ENCODE data around the gene SLC25A42.

Gene SLC25A42

DNA sequence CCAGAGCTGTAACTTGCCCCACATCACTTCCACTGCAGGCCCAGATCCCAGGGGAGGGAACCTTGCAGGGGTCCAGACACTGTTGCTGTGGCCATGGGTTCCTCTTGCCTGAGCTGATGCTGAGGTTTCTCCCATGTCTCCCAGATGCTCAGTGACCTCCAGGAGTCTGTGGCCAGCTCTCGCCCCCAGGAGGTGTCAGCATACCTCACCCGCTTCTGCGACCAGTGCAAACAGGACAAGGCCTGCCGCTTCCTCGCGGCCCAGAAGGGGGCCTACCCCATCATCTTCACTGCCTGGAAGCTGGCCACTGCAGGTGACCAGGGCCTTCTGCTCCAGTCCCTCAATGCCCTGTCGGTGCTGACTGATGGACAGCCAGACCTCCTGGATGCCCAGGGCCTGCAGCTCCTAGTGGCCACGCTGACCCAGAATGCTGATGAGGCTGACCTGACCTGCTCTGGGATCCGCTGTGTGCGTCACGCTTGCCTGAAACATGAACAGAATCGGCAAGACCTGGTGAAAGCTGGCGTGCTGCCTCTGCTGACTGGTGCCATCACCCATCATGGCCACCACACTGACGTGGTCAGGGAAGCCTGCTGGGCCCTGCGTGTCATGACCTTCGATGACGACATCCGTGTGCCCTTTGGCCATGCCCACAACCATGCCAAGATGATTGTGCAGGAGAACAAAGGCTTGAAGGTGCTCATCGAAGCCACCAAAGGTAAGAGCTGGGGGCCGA lies 12.1 kb upstream of the SLC25A42 start:
- DNase-seq, result no peak

DNA sequence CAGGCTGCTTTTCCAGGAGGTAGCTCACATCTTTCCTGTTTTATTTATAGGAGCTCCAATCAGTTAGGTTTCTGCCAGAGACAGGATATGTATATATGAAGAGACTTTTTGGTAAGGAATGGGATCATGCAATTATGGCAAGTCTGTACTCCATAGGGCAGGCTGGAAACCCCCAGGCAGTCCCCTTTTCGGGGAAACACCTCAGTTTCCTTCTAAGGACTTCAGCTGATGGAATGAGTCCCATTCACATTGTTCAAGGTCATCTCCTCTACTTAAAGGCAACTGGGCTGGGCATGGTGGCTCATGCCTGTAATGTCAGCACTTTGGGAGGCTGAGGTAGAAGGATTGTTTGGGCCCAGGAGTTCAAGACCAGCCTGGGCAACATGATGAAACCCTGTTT lies 10.9 kb upstream of the SLC25A42 start:
- no peak for DNase-seq

DNA sequence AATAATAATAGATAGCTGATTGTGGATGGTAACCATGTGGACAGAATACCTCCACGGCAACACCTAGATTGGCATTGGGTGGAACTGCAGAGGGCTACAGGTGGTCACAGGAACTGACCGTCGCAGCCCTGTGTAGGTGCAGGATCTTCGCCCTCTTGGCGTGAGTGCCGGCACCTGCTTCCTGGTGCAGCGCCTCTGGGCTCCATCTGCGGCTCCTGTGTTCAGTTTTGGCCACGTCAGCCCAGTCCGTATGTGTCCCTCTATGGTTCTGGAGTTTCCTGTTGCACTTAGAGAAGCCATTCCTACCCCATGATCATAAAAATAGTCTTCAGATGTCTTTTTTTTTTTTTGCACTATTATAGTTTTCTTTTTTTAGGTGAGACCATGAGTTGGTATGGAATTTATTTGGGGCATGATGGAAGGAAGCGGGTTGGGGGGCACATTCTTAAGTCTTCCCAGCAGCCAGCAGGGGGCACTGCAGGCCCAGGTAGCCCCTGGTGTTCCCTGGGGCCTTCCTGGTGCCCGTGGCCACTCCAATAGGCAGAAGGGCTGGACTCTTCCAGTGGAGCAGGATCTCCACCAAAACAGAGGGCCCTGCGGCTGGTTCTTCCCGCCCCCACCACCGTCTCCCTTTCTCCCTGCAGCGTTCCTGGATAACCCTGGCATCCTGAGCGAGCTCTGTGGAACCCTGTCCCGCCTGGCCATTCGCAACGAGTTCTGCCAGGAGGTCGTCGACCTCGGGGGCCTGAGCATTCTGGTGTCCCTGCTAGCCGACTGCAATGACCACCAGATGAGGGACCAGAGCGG lies 10.1 kb upstream of the SLC25A42 start:
- DNase-seq, result peak; percentile 84

DNA sequence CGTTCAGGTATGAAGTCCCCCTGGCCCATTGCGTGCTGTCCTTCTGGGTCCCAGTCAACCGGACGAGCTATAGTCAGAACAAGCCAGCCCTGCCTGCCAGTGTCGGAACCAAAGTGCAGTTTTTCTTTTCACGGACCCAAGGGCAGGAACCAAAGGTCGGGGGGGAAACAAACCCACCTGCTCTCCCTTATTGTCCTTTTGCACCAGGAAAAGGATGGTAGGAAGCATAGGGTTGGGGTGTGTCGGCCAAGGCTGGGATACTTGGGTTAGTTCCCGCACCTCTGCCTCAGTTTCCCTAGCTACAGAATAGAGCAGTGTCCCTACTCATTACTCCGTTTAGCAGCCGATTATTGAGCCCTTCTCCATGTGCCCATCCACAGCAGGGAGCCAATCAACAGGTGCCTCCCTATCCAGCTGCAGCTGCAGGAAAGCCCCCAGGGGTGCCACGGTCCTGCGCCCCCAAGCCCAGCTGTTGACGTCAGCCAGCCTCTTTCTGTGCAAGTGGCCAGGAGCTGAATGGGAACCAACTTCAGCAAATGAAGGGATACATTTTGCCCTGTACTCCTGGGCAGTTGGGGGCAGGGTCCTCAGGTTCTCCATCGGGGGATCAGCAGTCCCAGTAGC lies 9.4 kb upstream of the SLC25A42 start:
- DNase-seq, result no peak

DNA sequence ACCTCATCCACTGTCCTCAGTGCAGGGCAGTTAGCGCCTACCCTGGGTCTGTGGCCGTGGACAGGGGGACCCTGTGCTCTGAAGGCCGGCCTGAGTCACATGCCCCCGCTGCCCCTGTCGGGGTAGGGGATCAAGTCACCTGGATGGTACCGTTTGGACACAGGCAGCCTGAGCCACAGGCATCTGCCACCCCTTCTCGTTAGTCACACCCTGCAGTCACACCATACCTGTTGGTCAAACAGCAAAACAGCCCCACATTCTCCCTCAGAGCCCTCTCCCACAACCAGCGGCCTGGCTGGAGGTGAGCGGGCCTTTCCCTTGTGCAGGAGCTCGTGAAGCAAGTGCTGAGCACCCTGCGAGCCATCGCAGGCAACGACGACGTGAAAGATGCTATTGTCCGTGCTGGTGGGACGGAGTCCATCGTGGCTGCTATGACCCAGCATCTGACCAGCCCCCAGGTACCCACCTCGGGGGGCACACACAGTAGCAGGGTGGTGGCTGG lies 8.8 kb upstream of the SLC25A42 start:
- DNase-seq, result no peak

DNA sequence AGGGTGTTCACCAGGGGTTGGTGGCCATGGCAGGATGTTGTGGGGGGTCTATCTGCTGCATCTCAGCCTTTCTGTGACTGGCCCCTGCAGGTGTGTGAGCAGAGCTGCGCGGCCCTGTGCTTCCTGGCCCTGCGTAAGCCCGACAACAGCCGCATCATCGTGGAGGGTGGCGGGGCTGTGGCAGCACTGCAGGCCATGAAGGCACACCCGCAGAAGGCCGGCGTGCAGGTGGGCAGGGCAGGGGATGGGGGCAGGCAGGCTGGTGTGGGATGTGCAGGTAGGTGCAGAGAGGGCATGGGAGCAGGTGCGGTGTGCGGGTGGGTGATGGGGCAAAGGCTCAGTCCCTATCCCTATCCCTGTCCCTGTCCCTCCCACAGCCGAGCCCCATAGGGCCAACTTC lies 8.1 kb upstream of the SLC25A42 start:
- no peak for DNase-seq

DNA sequence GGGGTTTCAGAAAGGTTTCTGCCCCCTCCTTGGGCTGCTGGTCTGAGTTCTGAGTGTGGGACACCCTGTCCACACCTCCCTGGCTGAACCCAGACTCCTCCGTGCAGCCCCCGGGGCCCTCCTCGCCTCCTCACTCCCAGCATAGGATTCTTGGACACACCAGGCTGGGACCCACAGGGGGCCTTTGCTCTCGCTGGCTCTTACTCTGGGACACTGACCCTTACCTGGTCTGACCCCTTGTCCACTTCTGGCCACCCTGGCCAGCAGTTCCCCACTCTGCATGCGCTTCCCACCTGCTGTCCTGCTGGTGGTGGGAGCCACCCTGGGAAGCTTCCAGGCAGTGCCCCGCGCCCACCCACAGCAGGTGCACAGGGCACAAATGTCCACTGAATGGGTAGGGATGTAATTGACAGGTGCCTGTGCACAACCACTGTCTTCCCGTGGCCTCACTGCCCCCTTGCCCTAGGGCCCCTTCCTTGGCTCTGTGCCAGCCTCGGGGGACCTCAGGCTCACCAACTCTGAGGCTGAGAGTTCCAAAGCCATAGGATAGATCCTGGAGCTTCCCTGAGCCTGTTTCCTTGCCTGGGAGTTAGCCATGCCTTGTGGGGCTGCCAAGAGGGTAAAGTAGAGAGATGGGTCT lies 7.0 kb upstream of the SLC25A42 start:
- DNase-seq, result no peak

GRCh38 chr19:19057317-19057716 lies 6.5 kb upstream of the SLC25A42 start:
- no peak for DNase-seq

DNA sequence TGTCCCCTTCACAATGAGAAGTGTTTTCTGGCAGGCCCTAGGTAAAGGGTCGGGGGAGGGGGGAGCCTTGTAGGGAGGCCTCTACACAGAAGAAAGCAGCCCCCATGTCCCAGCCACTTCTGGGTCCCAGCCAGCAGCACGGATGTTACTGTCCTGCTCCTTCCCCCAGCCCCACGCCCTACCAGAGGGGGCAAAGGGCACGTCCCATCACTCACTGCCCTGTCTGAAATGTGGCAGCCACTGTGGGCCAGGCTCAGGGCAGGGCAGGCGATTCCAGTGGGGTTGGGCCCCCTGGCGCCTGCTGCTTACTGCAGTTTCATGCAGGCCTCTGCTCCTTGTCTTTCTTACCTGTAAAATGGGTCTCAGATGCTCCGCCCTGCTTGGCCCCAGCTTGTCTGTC lies 6.1 kb upstream of the SLC25A42 start:
- no peak for DNase-seq

DNA sequence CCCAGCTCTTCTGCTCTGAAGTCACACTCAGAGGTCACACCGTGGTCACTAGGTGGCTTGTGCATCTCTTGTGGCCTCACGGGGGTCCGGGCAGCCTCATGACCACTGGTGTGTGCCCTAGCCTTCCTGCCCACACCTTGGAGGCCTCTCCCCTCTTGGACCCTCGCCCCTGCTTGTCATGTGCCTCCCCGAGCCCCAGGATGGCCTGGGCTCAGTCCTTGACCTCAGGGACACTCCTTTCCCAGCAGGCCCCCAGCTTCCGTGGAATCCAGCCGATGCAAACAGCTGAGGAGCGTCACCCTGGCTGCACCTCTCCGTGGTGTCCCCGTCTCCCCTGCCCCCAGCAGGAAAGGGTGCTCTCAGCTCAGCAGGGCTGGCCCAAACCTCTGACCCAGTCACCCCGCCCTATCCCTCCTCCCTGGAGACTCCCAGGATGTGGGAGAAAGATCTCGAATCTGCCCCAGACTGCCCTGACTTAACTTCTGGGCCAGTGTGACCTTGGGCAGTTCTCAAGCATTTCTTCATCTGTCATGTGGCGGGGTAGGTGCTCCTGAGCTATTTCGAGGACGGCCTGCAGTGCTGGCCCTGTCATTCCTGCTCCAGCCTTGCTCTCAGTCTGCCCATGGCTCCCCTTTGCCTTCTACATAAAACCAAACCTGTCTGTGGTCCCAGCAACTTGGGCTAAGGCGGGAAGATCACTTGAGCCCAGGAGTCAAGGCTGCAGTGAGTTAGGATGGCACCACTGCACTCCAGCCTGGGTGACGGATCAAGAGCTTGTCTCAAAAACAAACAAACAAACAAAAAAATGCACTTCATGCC lies 4.6 kb upstream of the SLC25A42 start:
- DNase-seq, result no peak

DNA sequence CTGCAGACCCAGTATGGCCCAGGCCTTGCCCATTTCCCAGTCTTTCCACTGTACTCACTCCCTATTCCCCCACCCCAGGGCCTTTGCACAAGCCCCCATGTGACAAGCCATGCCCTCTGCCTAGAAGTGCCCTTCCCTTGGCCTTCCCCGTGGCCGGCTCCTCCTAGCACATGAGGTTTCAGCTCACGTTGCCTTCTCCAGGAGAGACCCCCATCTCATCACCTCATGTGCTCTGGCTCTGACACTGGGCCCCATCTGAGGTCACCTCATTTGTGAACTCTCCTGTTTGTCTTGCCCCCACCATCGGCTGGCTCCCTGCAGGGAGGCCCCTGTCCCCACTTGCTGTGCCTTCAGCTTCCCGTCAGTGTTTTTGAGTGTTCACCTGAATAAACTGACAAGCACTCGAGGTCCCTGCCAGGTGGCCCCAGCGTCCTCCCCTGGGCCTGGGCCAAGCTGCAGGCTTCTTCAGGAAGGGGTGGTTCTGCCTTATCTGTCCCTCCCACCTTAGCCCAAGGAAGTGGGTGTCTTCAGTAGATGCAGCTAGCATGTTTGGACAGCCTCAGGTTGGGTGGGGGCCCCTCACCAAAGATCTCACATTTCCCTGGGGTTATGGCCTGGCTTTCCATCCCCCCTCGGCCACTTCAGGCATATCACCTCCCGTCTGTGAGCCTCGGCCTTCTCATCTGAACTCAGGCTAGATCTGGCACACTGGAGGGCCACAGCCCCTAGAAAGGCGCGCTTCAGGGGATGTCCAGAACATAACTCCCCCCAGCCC lies 3.8 kb upstream of the SLC25A42 start:
- DNase-seq, result no peak

- DNase-seq, result no peak
Measured at GRCh38 chr19:19061506-19061905, 2.3 kb upstream of the SLC25A42 start.

DNA sequence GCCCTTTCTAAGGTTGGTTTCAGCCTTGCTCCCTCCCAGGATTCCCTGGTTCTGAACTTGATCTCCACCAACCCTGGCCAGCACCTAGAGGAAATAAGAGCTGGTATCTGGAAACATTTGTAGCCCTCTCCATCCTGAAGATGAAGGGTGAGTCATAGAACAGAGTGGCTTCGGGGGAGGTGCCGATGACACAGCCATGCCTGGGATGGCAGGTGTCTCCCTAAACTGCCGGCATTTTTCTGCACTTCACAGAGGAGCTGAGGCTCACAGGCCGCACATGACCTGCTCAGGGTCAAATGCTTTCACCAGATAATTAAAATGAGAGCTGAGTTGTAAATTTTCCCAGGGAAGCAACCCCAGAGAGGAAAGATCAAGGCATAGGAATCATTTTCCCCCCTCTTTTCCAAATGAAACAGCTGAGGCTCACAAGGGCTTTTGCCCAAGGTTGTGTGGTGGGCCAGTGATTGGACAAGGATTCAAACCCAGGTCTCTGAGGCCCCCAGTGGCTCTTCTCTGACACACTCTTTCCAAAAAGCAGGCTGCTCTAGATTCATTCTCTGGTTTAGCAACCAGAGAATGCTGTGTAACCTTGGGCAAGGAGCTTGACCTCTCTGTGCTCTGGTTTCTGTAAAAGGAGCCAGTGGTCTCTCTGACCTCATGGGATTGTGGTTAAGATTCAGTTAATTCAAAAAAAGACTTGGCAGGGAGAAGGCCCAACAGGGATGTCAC lies 1.2 kb upstream of the SLC25A42 start:
- no peak for DNase-seq

GRCh38 chr19:19064098-19064722 lies 416 bp downstream of the SLC25A42 start:
- no peak for DNase-seq

- peak; percentile 72 for DNase-seq
Measured at GRCh38 chr19:19064811-19065745, 1.3 kb downstream of the SLC25A42 start.

GRCh38 chr19:19067276-19068072 lies 3.7 kb downstream of the SLC25A42 start:
- no peak for DNase-seq

DNA sequence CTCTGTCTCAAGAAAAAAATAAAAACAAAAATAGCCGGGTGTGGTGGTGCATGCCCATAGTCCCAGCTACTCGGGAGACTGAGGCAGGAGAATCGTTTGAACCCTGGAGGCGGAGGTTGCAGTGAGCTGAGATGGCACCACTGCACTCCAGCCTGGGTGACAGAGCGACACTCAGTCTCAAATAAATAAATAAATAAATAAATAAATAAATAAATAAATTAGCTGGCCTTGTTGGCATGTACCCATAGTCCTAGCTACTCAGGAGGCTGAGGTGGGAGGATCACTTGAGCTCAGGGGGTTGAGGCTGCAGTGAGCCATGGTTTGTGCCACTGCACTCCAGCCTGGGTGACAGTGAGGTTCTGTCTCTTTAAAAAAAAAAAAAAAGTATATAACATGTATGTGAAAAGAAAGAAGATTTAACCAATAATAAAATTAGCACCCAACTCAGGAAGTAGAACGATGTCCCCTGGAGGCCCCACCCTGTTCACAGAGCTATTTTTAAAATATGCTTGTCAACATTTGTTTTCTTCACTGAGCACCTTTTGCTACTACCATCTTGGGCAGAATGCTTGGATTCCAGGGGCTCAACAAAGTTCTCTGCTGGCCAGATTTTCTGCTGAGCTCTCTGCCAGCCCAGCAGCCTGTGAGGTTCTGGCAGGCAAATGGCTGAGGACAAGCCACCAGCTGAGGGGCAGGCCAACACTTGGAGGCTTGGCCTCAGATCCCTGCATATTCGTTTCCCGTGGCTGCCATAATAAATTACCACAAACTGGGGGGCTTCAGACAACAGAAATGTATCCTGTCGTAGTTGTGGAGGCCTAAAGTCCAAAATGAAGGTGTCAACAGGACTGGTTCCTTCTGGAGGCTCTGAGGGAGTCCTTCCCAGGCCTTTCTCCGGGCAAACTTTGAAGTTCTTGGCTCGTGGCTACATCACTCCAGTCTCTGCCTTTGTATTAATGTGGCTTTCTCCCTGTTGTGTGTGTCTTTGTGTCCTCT lies 5.2 kb downstream of the SLC25A42 start:
- DNase-seq, result no peak

All from activated CD8-positive, alpha-beta memory T cell treated with anti-CD3 and anti-CD28 coated beads, Interleukin-2, amount 50 U/mL, for 48 hours (primary cell).